Islet precursor cell (in vitro differentiated cells): Measurements from ENCODE around the gene STK32A.

ENCODE experiments used
- DNase-seq: peaks from one replicate; pipeline ENCODE4 v3.0.0-alpha.2; 2018

Gene STK32A

DNA sequence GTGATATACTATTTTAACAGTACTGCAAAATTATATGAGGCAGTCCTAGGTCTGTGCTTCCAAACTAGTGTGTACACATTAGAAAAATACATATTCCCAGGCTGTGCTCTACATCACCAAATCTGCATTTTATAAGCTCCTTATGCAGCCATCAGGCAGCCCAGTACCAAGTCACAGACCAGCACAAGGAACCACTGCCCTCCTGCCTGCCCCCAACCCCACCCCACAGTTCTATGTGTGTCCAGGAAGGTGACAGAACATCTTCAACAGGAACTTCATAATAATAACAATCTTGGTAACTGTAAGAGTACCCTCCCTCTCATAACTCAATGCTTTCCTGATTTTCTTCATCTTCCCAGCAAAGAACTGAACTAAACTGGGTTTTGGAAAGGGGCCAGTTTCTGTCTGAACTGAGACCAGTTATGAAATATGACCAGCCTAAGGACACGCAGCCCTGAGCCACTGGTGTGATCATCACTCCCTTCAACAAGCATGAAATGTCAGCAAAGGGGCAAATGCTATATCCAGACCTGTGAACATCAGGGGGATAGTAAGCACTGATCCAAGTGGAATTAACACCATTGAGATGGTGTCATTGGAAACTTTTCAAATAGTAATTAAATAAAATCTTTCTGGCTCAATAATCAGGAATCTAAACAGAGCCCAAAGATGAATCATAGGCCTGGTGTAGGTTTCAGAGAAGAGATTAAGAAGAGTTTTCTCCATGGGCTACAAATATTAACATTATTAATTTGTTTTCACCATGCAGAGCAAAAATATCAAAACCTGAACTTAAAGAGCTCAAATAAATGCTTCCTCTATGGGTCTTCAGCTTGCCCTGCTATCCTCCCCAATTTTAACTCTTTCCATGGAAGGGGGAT, 192.9 kb downstream of the STK32A start:
- no peak for DNase-seq

- DNase-seq, result no peak
These were observed 195.8 kb downstream of the STK32A start for GRCh38 chr5:147430628-147431027.

DNA sequence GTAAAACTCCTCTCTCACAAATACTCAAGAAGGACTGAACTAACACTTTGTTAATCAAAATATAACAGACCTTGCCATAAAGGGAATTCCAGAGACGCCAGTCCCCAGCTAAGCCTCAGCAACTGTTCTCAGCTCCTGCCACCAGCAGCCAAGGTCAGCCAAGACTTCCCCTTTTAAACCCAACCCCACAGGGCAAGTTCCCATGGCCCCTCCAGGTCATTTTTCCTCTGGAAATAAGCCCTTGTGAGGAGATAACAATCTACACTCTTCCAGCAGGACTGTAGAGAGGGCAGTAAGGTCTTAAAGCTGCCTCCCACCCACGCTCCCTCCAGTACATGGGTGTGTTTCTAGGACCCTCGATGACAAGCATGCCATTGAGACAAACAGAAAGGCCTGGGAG, 196.8 kb downstream of the STK32A start:
- DNase-seq, result peak; percentile 86

DNA sequence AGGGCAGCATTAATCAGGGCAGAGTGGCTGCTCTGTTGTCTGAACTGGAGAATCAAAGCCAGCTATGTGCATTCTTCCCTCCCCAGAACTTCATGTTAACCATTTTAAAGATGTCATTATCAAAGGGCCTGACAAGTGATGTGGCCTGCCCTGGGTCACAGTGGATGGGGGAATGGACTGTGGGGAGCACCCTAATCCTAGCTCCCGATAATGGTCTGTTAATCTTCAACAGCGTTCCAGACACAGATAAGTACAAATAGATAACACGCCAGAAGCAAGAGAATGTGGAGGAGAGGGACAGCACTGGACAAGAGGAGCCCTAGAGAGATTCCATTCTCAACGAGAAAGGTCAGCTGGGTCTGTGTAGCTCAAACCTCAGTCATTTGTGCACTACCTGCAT, 197.5 kb downstream of the STK32A start:
- peak; percentile 93 for DNase-seq

DNA sequence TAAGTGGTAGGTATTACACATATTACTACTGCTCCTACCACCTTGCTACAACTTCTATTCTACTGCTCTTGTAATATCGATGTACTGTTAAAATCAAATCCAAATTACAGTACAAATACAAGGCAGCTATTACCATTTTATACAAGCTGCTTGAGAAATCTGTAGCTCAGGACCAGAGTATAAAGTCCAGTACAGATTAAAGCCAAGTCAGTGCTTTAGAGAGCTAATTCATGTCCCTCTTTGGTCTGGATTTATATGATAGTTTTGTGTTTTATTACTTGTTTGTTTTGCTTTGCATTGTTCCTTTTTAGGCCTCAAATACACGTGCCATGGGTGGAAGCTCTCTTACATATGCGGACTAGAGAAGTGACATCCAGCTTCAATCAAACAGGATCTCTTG, 199.2 kb downstream of the STK32A start:
- no peak for DNase-seq

DNA sequence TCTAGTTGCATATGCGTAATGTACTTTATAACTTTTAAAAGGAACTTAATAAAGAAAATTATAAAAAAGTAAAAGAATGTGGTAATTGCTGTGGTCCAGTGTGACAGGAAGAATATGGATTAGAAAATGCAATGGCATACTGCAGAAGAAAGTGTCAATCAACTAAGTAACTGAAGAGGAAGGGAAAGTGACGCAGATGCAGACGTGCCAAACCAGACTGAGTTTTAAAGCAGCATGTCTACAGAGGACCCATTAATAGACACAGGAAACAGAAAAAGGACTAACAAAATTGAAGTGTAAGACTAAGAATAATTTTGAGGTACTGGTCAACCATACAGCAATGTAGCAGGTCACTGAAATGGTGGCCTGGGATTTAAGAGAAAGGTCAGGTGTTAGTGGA, 201.8 kb downstream of the STK32A start:
- DNase-seq, result no peak

DNA sequence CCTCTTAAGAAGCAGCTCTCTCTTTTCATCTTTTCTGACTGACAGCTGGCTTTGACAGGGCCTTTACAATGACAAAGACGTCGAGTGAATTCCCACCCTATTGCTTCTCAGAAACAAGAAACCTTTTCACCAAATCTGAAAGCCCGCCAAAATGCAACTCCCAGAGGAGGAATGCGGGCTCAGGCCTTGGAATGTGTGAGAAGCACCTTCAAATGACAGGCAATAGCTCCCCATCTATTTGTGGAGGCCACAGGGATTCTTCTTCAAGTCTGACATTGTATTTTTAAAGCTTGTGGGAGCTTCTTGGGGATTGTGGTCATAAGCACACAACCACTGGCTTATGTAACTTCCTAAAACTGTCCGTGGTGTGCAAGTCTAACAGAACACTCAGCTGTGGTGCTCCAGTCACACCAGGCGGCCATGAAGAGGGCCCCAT, 202.4 kb downstream of the STK32A start:
- DNase-seq, result no peak
